ENCODE data around the gene PMM1. TPM values are rescaled to one million over a fixed set of nuclear protein-coding genes. Genes with fewer than 3 reads are reported as not detected.
"Not testable (repeated sequence)": the region's sequence is repeated elsewhere in the genome, so short reads cannot be mapped to it uniquely, and the experiment has no call there.

PMM1 gene
- total RNA-seq, 4 donors from 2014 or later, result 55.5 to 88.1 (median 83.5) TPM

GRCh38 chr22:41576877-41577276, 12.8 kb downstream of the PMM1 start:
- Histone ChIP-seq H3K27ac (peak overlapping the region in 1 of 4 donors; percentile 6), H3K27me3 (no peaks in the 10 kb centered on the region), H3K4me3 (no peak overlapping the region), H3K36me3 (peaks cover 0 to 75% (median 0%) of the 10 kb centered on the region in 3 donors), H3K9me3 (no peaks in the 10 kb centered on the region), H3K4me1 (peaks cover 0 to 11% (median 0%) of the 10 kb centered on the region in 4 donors)
- TF ChIP-seq POLR2A (IDR thresholded peaks at IDR 0.05) (no peak), CTCF (IDR thresholded peaks at IDR 0.05) (peak in 4 of 5 experiments; percentile 25 to 59 (median 30))
- DNase-seq (ENCODE audit: low spot score in 2 of 2), result no peak
- WGBS, 2 donors, result 59 to 66% methylated on average over 6 to 9 of the region's 9 CpGs

- Histone ChIP-seq H3K4me3 (no peak overlapping the region), H3K27ac (peak overlapping the region in 1 of 4 donors; percentile 58), H3K9me3 (no peaks in the 10 kb centered on the region), H3K27me3 (no peaks in the 10 kb centered on the region), H3K4me1 (peaks cover 0 to 11% (median 0%) of the 10 kb centered on the region in 4 donors), H3K36me3 (peaks cover 0 to 62% (median 0%) of the 10 kb centered on the region in 3 donors)
- DNase-seq (ENCODE audit: low spot score in 2 of 2), result no peak
- 85 to 86% methylated on average over 6 to 15 of the region's 15 CpGs for WGBS, 2 donors
- TF ChIP-seq CTCF (IDR thresholded peaks at IDR 0.05) (no peak), POLR2A (IDR thresholded peaks at IDR 0.05) (no peak), EP300 (IDR thresholded peaks at IDR 0.05) (no peak)
Measured at GRCh38 chr22:41575533-41575932, 14.1 kb downstream of the PMM1 start.

GRCh38 chr22:41574847-41575381, 14.7 kb downstream of the PMM1 start:
- no peak overlapping the region for H3K4me3 ChIP-seq
- H3K27ac ChIP-seq, result peak overlapping the region in 1 of 4 donors; percentile 58
- peaks cover 0 to 11% (median 0%) of the 10 kb centered on the region in 4 donors for H3K4me1 ChIP-seq
- no peaks in the 10 kb centered on the region for H3K9me3 ChIP-seq
- peaks cover 0 to 56% (median 0%) of the 10 kb centered on the region in 3 donors for H3K36me3 ChIP-seq
- no peaks in the 10 kb centered on the region for H3K27me3 ChIP-seq
- TF ChIP-seq POLR2A (IDR thresholded peaks at IDR 0.05), result no peak
- TF ChIP-seq CTCF (IDR thresholded peaks at IDR 0.05), result no peak
- no peak for TF ChIP-seq EP300 (IDR thresholded peaks at IDR 0.05)
- 62 to 64% methylated on average over 16 to 26 of the region's 26 CpGs for WGBS, 2 donors
- peak; percentile 61 to 66 for DNase-seq (ENCODE audit: low spot score in 2 of 2)

- Histone ChIP-seq H3K36me3 (peaks cover 0 to 44% (median 0%) of the 10 kb centered on the region in 3 donors), H3K4me3 (no peak overlapping the region), H3K9me3 (no peaks in the 10 kb centered on the region), H3K4me1 (peaks cover 0 to 11% (median 0%) of the 10 kb centered on the region in 4 donors), H3K27me3 (no peaks in the 10 kb centered on the region), H3K27ac (no peak overlapping the region)
- no peak for TF ChIP-seq POLR2A (IDR thresholded peaks at IDR 0.05)
- no peak for TF ChIP-seq CTCF (IDR thresholded peaks at IDR 0.05)
- no peak for TF ChIP-seq EP300 (IDR thresholded peaks at IDR 0.05)
- DNase-seq (ENCODE audit: low spot score in 2 of 2), result no peak
- 88 to 95% methylated on average over 8 to 11 of the region's 11 CpGs for WGBS, 2 donors
Measured at GRCh38 chr22:41573677-41574076, 16.0 kb downstream of the PMM1 start.

GRCh38 chr22:41572305-41572704, 17.3 kb downstream of the PMM1 start:
- Histone ChIP-seq H3K36me3 (peaks cover 0 to 30% (median 0%) of the 10 kb centered on the region in 3 donors), H3K4me1 (peaks cover 0 to 14% (median 0%) of the 10 kb centered on the region in 4 donors)
- H3K9me3 ChIP-seq; H3K27ac ChIP-seq; H3K27me3 ChIP-seq; DNase-seq (ENCODE audit: low spot score in 2 of 2); H3K4me3 ChIP-seq: not testable (repeated sequence)
- WGBS, 2 donors, result 94 to 99% methylated on average over 3 of the region's 3 CpGs
